ENCODE measurements around the gene ACTG1.

Gene ACTG1

GRCh38 chr17:81544281-81544974 is 31.8 kb upstream of the ACTG1 start:
- no peak for DNase-seq

- DNase-seq = no peak
Observed at GRCh38 chr17:81543756-81544155, 31.2 kb upstream of the ACTG1 start.

- DNase-seq = no peak
Observed at GRCh38 chr17:81543339-81543675, 30.7 kb upstream of the ACTG1 start.

GRCh38 chr17:81542431-81543338 is 30.1 kb upstream of the ACTG1 start:
- no peak for DNase-seq

GRCh38 chr17:81541123-81541522 is 28.5 kb upstream of the ACTG1 start:
- no peak for DNase-seq

GRCh38 chr17:81540676-81541027 is 28.1 kb upstream of the ACTG1 start:
- no peak for DNase-seq

GRCh38 chr17:81539961-81540675 is 27.5 kb upstream of the ACTG1 start:
- DNase-seq = no peak

- no peak for DNase-seq
Observed at GRCh38 chr17:81539571-81539900, 26.9 kb upstream of the ACTG1 start.

GRCh38 chr17:81538651-81539570 is 26.3 kb upstream of the ACTG1 start:
- no peak for DNase-seq

GRCh38 chr17:81537856-81538555 is 25.4 kb upstream of the ACTG1 start:
- DNase-seq = no peak

- DNase-seq = peak; percentile 56
Observed at GRCh38 chr17:81537343-81537855, 24.8 kb upstream of the ACTG1 start.

GRCh38 chr17:81536299-81537290 is 24.0 kb upstream of the ACTG1 start:
- no peak for DNase-seq

- no peak for DNase-seq
Observed at GRCh38 chr17:81535480-81536298, 23.1 kb upstream of the ACTG1 start.

GRCh38 chr17:81535007-81535328 is 22.4 kb upstream of the ACTG1 start:
- DNase-seq = no peak

GRCh38 chr17:81534157-81535006 is 21.8 kb upstream of the ACTG1 start:
- DNase-seq = no peak

GRCh38 chr17:81533339-81534141 is 20.9 kb upstream of the ACTG1 start:
- no peak for DNase-seq

GRCh38 chr17:81532490-81533287 is 20.1 kb upstream of the ACTG1 start:
- DNase-seq = no peak
